ENCODE measurements around the gene PREP.
"Not testable (repeated sequence)": the region's sequence is repeated elsewhere in the genome, so short reads cannot be mapped to it uniquely, and the experiment has no call there.

PREP gene

GRCh38 chr6:105263685-105264610 is 138.9 kb downstream of the PREP start:
- no peak for DNase-seq (ENCODE audit: low read depth)

- no peak for DNase-seq (ENCODE audit: low read depth)
These were observed 142.7 kb downstream of the PREP start for GRCh38 chr6:105259913-105260889.

GRCh38 chr6:105258816-105259215 is 144.1 kb downstream of the PREP start:
- DNase-seq (ENCODE audit: low read depth): no peak

GRCh38 chr6:105257340-105257739 is 145.5 kb downstream of the PREP start:
- DNase-seq (ENCODE audit: low read depth): no peak

GRCh38 chr6:105256619-105257018 is 146.3 kb downstream of the PREP start:
- no peak for DNase-seq (ENCODE audit: low read depth)

GRCh38 chr6:105253787-105254186 is 149.1 kb downstream of the PREP start:
- DNase-seq (ENCODE audit: low read depth): no peak

- DNase-seq (ENCODE audit: low read depth): no peak
These were observed 151.2 kb downstream of the PREP start for GRCh38 chr6:105251689-105252088.

- no peak for DNase-seq (ENCODE audit: low read depth)
These were observed 152.3 kb downstream of the PREP start for GRCh38 chr6:105250533-105250932.

- no peak for DNase-seq (ENCODE audit: low read depth)
These were observed 159.4 kb downstream of the PREP start for GRCh38 chr6:105243487-105243886.

- no peak for DNase-seq (ENCODE audit: low read depth)
These were observed 167.7 kb downstream of the PREP start for GRCh38 chr6:105235155-105235554.

GRCh38 chr6:105231771-105232170 is 171.1 kb downstream of the PREP start:
- not testable (repeated sequence) for DNase-seq (ENCODE audit: low read depth)
